ENCODE results near the gene TBRG4.

- TF ChIP-seq PATZ1 (CRISPR knock-in tag; IDR thresholded peaks at IDR 0.05; ENCODE audit: borderline replicate concordance) = no peak
- no peak for TF ChIP-seq ZNF70 (CRISPR knock-in tag; IDR thresholded peaks at IDR 0.05)
- TF ChIP-seq PPARA (CRISPR knock-in tag; IDR thresholded peaks at IDR 0.05; ENCODE audit: borderline replicate concordance) = no peak
- no peak for TF ChIP-seq ISL1 (CRISPR knock-in tag; IDR thresholded peaks at IDR 0.05)
- TF ChIP-seq TCF4 (CRISPR knock-in tag; IDR thresholded peaks at IDR 0.05; ENCODE audit: borderline replicate concordance) = no peak
- no peak for TF ChIP-seq BACH2 (CRISPR knock-in tag; IDR thresholded peaks at IDR 0.05; ENCODE audit: borderline replicate concordance)
- no peak for TF ChIP-seq ESRRG (CRISPR knock-in tag; IDR thresholded peaks at IDR 0.05)
- TF ChIP-seq, protein P1, sequence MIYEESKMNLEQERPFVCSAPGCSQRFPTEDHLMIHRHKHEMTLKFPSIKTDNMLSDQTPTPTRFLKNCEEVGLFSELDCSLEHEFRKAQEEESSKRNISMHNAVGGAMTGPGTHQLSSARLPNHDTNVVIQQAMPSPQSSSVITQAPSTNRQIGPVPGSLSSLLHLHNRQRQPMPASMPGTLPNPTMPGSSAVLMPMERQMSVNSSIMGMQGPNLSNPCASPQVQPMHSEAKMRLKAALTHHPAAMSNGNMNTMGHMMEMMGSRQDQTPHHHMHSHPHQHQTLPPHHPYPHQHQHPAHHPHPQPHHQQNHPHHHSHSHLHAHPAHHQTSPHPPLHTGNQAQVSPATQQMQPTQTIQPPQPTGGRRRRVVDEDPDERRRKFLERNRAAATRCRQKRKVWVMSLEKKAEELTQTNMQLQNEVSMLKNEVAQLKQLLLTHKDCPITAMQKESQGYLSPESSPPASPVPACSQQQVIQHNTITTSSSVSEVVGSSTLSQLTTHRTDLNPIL (CRISPR knock-in tag; IDR thresholded peaks at IDR 0.05; ENCODE audit: low read depth) = no peak
These were observed 49.0 kb upstream of the TBRG4 start for GRCh38 chr7:45160417-45160881.
